ENCODE results near the gene GMPR.

GMPR gene

DNA sequence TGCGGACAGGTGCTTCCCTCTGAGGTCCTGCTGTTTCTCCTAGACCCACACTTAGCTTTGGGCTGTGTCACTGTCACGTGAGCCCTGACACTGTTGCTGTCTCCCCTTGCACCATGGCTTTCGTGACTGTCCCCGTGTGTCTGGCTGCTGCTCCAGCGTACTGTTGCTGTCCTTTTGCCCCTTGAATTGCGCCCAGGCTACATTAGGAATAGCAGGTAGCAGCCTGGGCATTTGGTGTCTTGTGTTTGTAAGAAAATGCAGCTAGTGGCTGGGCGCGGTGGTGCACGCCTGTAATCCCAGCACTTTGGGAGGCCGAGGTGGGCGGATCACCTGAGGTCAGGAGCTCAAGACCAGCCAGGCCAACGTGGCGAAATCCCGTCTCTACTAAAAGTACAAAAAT, 46.1 kb downstream of the GMPR start:
- DNase-seq (no peak), ATAC-seq (no peak)
- H3K36me3 Mint-ChIP-seq (ENCODE audit: low read depth) = no peaks in the 10 kb centered on the region
- no peak overlapping the region for H3K27ac Mint-ChIP-seq
- H3K4me3 Mint-ChIP-seq = no peak overlapping the region
- no peaks in the 10 kb centered on the region for H3K9me3 Mint-ChIP-seq
- no peaks in the 10 kb centered on the region for H3K27me3 Mint-ChIP-seq
- no peaks in the 10 kb centered on the region for H3K4me1 Mint-ChIP-seq

DNA sequence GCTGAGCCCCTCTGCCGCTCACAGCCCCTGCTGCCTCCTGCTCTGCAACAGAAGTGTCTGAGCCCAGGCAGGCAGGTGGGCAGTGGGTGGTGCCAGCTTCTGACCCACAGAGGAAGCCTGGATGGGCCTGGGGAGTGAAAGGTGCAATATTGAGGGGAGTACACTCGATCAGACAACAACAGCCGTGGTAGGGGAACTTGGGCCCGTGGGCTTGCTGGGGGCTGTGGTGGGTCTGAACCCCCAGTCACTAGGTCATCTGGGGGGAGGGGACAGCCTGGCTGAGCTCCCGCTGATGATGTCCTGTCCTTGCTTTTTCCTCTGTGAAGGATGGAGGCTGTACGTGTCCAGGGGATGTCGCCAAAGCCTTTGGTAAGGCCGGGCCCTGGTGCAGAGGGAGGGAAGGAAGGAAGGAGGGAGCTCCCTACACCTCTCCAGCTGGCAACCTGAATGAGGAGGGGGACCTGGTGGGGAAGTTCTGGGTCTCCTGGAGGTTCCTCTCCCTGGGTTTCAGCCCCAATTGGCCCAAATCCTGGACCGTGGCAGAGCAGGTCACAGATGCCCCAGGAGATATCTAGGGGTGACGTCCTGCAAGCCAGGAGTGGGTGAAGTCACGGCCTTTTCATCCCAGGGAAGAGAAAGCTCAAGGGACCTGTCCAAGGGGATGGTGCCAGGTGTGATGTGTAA, 47.2 kb downstream of the GMPR start:
- ATAC-seq = no peak
- Mint-ChIP-seq H3K4me1 (no peaks in the 10 kb centered on the region), H3K27me3 (no peaks in the 10 kb centered on the region), H3K9me3 (no peaks in the 10 kb centered on the region), H3K4me3 (no peak overlapping the region), H3K27ac (no peak overlapping the region), H3K36me3 (ENCODE audit: low read depth) (no peaks in the 10 kb centered on the region)
- DNase-seq = no peak

DNA sequence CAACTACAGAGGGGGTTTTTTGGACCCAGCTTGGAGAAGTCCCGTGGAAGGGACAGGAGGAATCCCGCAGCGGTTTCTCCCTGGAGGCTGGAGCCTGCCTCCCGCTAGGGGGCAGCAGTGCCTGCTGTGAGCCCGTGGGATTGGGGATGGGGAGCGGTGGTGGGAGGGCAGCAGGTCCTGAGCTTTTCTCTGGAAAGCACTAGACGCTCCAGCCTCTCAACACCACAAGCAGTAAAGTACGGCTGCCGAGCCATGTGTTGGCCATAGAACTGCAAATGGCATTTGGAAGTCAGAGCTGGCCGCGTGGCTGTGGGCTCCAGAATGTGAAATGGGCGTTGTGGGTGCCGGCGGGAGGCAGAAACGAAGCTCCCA, 47.8 kb downstream of the GMPR start:
- Mint-ChIP-seq H3K27me3 (no peaks in the 10 kb centered on the region), H3K4me1 (no peaks in the 10 kb centered on the region), H3K4me3 (no peak overlapping the region), H3K27ac (no peak overlapping the region), H3K36me3 (ENCODE audit: low read depth) (no peaks in the 10 kb centered on the region), H3K9me3 (no peaks in the 10 kb centered on the region)
- DNase-seq (peak; percentile 40), ATAC-seq (no peak)

DNA sequence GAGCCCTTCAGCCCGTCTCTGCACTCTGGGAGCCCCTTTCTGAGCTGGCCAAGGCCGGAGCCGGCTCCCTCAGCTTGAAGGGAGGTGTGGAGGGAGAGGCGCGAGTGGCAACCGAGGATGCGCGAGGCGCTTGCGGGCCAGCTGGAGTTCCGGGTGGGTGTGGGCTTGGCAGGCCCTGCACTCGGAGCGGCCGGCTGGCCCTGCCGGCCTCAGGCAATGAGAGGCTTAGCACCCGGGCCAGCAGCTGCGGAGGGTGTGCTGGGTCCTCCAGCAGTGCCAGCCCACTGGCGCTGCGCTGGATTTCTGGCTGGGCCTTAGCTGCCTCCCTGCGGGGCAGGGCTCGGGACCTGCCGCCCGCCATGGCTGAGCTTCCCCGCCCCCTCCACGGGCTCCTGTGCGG, 49.8 kb downstream of the GMPR start:
- ATAC-seq (no peak), DNase-seq (no peak)
- Mint-ChIP-seq H3K36me3 (ENCODE audit: low read depth) (no peaks in the 10 kb centered on the region), H3K4me3 (no peak overlapping the region), H3K9me3 (no peaks in the 10 kb centered on the region), H3K27ac (no peak overlapping the region), H3K4me1 (no peaks in the 10 kb centered on the region), H3K27me3 (no peaks in the 10 kb centered on the region)

DNA sequence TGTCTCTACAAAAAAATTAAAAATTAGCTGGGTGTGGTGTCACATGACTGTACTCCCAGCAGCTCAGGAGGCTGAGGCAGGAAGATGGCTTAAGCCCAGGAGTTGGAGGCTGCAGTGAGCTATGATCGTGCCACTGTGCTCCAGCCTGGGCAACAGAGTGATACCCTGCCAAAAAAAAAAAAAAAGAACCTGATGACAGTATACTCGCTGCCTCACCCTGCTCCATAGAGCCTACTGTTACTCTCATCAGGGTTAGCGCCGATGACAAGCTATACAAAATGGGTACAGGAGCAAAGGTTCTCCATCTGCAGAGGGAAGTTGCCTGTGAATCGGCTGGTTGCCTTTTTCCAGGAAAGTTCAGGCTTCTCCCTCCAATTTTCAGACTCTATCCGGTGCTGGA, 53.4 kb downstream of the GMPR start:
- DNase-seq = no peak
- no peak overlapping the region for H3K27ac Mint-ChIP-seq
- no peaks in the 10 kb centered on the region for H3K36me3 Mint-ChIP-seq (ENCODE audit: low read depth)
- ATAC-seq = no peak
- H3K27me3 Mint-ChIP-seq = no peaks in the 10 kb centered on the region
- no peaks in the 10 kb centered on the region for H3K9me3 Mint-ChIP-seq
- H3K4me3 Mint-ChIP-seq = no peak overlapping the region
- no peaks in the 10 kb centered on the region for H3K4me1 Mint-ChIP-seq

DNA sequence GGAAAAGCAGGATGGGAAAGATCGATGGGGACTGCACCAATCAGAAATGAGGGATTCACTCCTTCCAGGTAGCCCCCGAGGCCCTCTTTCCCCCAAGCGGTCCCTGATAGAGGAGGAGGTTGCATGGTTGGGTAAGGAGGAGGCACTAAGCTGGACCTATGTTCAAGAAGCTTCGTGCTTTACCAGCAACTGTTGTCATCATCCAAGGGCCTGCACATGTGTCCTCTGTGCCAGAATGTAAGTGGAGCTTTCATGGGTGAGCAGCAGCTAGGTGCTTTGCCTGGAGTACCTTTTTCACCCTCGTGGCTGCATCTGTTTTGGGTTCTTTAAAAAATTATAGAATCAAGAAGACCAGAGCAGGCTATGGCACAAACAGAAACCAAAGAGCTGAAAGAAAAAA, 54.0 kb downstream of the GMPR start:
- H3K36me3 Mint-ChIP-seq (ENCODE audit: low read depth) = no peaks in the 10 kb centered on the region
- DNase-seq = no peak
- ATAC-seq = no peak

DNA sequence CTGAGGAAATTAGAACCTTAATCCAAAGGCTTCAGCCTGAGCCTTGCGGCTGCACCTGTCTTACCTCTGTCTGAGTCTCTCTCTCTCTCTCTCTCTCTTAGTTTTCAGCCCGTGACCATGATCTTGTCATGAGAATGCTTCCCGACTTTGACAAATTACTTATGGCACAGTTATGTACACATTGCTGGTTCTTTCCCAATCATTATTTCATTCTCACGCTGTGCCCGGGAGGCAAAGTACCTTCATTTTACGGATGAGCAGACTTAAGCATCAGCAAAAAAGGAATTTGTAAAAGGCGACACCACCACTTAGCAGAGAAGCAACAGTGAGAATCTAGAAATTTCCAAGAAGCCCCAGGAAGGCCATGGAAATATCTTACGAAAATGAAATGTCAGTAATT, 54.6 kb downstream of the GMPR start:
- Mint-ChIP-seq H3K4me3 (no peak overlapping the region), H3K27me3 (no peaks in the 10 kb centered on the region), H3K27ac (no peak overlapping the region), H3K36me3 (ENCODE audit: low read depth) (no peaks in the 10 kb centered on the region), H3K9me3 (no peaks in the 10 kb centered on the region), H3K4me1 (no peaks in the 10 kb centered on the region)
- ATAC-seq = no peak
- DNase-seq = no peak

More for the DNA sequence above, 54.0 kb downstream of the GMPR start:
- no peak overlapping the region for H3K27ac Mint-ChIP-seq
- no peak overlapping the region for H3K4me3 Mint-ChIP-seq
- H3K27me3 Mint-ChIP-seq = no peaks in the 10 kb centered on the region
- H3K4me1 Mint-ChIP-seq = no peaks in the 10 kb centered on the region
- no peaks in the 10 kb centered on the region for H3K9me3 Mint-ChIP-seq

DNA sequence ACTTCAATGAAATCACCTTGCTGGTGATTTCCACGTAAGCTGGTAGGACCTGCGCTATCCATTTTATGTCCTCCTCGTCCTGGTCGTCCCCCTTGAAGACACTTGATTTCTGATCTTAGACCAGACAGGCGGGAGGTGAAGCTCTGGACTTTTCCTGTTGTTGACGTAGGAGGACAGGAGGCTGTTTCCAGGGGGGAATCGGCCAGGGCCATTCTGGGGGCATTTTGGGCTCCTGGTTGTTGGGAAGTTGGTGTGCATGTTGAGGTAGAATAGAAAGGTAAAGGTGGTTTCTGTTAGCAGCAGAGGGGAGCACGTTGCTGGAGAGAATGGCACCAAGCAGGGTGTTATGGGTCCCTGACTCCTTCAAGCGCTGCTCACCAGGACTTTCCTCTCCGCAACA, 56.0 kb downstream of the GMPR start:
- no peaks in the 10 kb centered on the region for H3K27me3 Mint-ChIP-seq
- H3K4me3 Mint-ChIP-seq = no peak overlapping the region
- no peaks in the 10 kb centered on the region for H3K36me3 Mint-ChIP-seq (ENCODE audit: low read depth)
- H3K4me1 Mint-ChIP-seq = no peaks in the 10 kb centered on the region
- no peak overlapping the region for H3K27ac Mint-ChIP-seq
- ATAC-seq (no peak), DNase-seq (no peak)
- no peaks in the 10 kb centered on the region for H3K9me3 Mint-ChIP-seq

DNA sequence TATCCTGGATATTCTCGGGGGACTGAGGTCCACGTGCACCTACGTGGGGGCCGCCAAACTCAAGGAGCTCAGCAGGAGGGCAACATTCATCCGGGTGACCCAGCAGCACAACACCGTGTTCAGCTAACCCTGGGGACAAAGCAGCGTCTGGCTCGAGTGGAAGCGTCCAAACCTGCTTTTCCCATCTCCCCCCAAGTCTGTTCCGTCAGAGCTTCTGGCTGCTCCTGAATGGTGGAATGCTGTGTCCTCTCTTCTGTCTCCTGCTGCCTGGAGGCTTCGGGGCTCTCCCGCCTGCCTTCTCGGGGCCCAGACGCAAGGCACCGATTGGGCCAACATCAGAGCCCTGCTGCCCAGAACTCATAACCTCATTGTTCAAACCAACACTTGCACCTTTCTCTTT, 56.7 kb downstream of the GMPR start:
- no peaks in the 10 kb centered on the region for H3K36me3 Mint-ChIP-seq (ENCODE audit: low read depth)
- H3K27ac Mint-ChIP-seq = no peak overlapping the region
- no peak for ATAC-seq

DNA sequence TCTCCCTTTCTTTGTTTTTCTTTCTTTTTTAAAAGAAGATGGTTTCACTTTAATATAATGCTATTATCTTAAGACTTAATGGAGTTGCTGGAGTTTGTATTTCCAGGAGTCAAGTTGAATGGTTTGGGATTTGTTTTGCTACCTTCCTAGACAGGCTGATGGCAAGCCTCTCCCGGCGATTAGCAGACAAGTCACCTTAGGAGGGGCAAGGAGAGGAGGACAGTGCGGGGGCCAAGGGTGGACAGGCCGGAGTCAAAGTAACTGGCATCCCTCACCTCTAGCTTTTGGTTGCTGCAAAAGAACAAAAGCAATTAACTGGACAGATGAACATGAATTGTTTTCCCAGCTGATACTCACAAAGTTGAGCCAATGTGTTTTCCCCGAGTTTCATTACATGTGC, 57.1 kb downstream of the GMPR start:
- H3K27ac Mint-ChIP-seq = no peak overlapping the region

More for the DNA sequence above, 56.7 kb downstream of the GMPR start:
- no peak for DNase-seq
- Mint-ChIP-seq H3K9me3 (no peaks in the 10 kb centered on the region), H3K4me3 (no peak overlapping the region), H3K27me3 (no peaks in the 10 kb centered on the region), H3K4me1 (no peaks in the 10 kb centered on the region)

DNA sequence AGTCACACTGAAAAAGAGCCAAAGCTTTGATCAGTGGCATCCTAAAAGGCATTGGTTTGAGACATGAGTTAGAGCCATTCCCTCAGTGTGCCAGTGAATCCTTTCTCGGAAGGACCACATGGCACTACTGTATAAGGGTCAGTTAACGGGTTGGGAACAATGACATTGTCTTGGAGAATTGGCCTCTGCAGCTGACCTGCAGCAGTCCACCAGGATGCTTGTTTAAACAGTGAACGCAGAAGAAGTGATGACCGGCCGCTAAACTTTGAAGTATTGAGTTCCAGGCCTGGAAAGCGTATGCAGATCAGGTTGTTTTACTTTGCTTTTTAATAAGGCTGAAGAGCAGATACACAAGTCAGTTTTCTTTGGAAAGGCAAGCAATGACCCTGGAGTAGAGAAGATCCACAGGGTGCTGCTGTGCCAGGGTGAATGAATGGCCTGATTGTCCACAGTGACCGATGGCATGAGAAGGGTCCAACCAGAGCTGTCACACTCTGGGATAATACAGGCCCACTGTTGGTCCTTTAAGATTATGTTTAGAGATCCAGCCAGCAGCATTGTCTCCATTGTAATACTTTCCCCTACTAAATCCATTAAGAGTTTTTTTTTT, 57.8 kb downstream of the GMPR start:
- DNase-seq = no peak
- H3K4me1 Mint-ChIP-seq = no peaks in the 10 kb centered on the region

More for the DNA sequence above, 57.1 kb downstream of the GMPR start:
- H3K36me3 Mint-ChIP-seq (ENCODE audit: low read depth) = no peaks in the 10 kb centered on the region
- H3K4me3 Mint-ChIP-seq = no peak overlapping the region
- H3K4me1 Mint-ChIP-seq = no peaks in the 10 kb centered on the region
- no peaks in the 10 kb centered on the region for H3K27me3 Mint-ChIP-seq
- DNase-seq = no peak
- no peaks in the 10 kb centered on the region for H3K9me3 Mint-ChIP-seq
- no peak for ATAC-seq

DNA sequence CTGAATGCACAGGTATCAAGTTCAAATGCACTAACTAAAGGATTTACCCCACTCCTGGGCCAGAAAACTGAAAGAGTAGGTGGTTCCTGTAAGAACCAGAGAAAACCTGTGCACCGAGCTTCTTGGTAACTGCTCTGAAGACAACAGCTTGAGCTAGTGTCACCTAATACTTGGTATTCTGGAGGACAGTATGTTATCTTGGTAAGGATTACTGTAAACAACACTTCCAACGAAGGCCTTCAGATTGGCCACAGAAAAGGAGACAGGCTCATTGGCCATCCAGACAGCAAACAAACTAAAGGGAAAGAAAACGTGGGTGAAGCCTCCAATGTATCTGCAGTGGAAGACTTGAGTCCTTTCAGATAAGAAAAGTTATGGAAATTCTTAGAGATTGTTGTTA, 61.5 kb downstream of the GMPR start:
- peaks cover 1% of the 10 kb centered on the region for H3K4me1 Mint-ChIP-seq
- no peaks in the 10 kb centered on the region for H3K27me3 Mint-ChIP-seq
- no peaks in the 10 kb centered on the region for H3K9me3 Mint-ChIP-seq
- H3K4me3 Mint-ChIP-seq = no peak overlapping the region
- no peak overlapping the region for H3K27ac Mint-ChIP-seq
- ATAC-seq (no peak), DNase-seq (no peak)
- H3K36me3 Mint-ChIP-seq (ENCODE audit: low read depth) = peaks cover 7% of the 10 kb centered on the region

More for the DNA sequence above, 57.8 kb downstream of the GMPR start:
- Mint-ChIP-seq H3K36me3 (ENCODE audit: low read depth) (no peaks in the 10 kb centered on the region), H3K9me3 (no peaks in the 10 kb centered on the region), H3K27me3 (no peaks in the 10 kb centered on the region), H3K27ac (no peak overlapping the region), H3K4me3 (no peak overlapping the region)
- no peak for ATAC-seq

DNA sequence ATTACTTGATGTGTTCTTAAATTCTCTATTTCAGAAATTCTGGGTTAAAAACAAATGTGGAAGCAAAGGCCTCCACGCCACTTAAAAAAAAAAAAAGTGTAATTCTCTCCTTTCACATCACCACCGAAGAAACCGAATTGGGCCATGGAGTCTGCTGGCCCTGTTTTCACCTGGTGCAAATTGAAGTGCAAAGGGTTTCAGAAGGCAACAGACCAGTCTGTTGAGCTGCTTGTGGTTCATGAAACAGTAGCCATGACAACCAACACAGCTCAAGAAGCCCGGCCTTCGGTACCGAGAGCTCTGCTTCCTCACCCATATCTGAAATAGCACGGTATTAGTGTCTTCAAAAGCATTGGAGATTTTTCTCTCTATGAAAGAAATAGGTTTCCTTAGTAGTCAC, 63.1 kb downstream of the GMPR start:
- ATAC-seq = no peak
- H3K27ac Mint-ChIP-seq = no peak overlapping the region
- peaks cover 11% of the 10 kb centered on the region for H3K4me1 Mint-ChIP-seq
- H3K4me3 Mint-ChIP-seq = no peak overlapping the region
- H3K27me3 Mint-ChIP-seq = no peaks in the 10 kb centered on the region
- DNase-seq = no peak
- no peaks in the 10 kb centered on the region for H3K9me3 Mint-ChIP-seq
- H3K36me3 Mint-ChIP-seq (ENCODE audit: low read depth) = peaks cover 7% of the 10 kb centered on the region

DNA sequence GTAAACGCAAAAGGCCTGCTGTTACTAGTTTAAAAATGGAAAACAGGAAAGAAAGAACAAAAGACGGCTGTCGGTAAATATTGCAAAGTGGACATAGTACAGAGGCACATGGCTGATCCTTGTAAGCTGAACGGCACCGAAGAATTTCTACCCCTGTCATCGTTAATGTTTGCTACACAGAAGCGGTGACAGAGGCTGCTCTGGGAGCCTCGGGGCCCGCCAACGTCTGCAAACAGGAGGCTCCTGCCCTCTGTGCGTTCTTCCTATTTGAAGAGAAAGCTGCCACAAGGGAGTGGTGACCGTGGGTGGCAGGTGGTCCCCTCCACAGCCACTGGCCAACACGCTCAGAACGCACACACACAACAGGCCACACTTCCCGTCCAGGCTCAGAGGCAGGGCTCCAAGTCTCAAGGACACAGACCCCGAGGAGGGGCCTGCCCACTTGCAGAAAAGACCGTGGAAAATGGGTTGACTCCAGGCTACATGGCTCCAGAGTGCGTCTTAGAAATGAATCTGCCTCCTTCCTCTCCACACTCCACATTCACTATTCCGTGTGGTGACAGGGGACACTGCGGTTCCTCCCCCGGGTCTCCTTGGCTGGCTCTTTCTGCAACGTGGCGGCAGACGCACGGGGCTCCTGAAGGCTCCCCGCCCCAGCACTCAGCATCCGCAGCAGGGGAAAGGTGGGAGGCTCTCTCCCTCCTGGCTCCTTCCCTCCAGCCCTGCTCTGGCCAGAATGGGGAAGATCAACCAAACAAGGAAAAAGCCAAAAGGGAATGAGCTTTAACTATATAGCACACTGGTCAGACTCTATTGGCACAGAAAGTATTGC, 64.5 kb downstream of the GMPR start:
- no peak for DNase-seq
- Mint-ChIP-seq H3K27ac (no peak overlapping the region), H3K4me1 (peaks cover 18% of the 10 kb centered on the region), H3K27me3 (no peaks in the 10 kb centered on the region), H3K36me3 (ENCODE audit: low read depth) (peaks cover 7% of the 10 kb centered on the region), H3K4me3 (no peak overlapping the region), H3K9me3 (no peaks in the 10 kb centered on the region)
- ATAC-seq = no peak

DNA sequence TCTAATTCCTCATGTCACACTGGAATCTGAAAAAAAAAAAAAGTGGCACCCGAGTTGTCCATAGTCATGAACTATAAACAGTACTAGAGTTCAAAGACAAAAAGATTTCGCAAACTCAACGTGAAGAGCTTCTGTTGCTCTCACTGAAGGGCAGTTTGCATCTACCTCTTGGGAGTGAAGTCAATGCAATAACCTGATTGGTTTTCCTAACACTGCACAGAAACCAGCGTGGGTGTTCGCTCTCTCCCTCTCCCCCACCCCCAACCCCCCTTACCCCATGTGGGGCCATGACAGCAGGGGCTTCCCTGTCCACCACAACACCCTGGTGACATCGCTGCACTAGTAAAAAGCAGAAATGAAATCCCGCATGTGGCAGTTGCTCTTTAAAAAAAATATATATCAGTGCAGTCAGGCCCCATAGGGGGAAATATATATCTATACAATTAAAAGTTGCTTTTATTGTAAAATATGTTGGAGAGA, 66.9 kb downstream of the GMPR start:
- no peak for DNase-seq
- Mint-ChIP-seq H3K4me1 (peaks cover 18% of the 10 kb centered on the region), H3K27me3 (no peaks in the 10 kb centered on the region), H3K4me3 (no peak overlapping the region), H3K27ac (no peak overlapping the region), H3K9me3 (no peaks in the 10 kb centered on the region), H3K36me3 (ENCODE audit: low read depth) (peaks cover 7% of the 10 kb centered on the region)
- ATAC-seq = peak; percentile 72
